SU-DHL-6 (cell line): ENCODE results near the gene KRTAP5-11.
"Not testable (repeated sequence)": the region's sequence is repeated elsewhere in the genome, so short reads cannot be mapped to it uniquely, and the experiment has no call there.

Source experiments
- EZH2phosphoT487 ChIP-seq: fragments of 200-600 bp; sonication (generic), shearing (Covaris generic); conservative IDR thresholded peaks from 2 replicates; pipeline ENCODE4 v1.6.1; 2018; ENCODE audit warnings: mild to moderate bottlenecking, antibody characterized with exemption, low read length, moderate library complexity, mixed read lengths
- TF ChIP-seq, protein P1 (sequence below): fragments of 200-600 bp; sonication (generic); IDR thresholded peaks from one replicate; pipeline ENCODE4 v1.5.1; 2017; ENCODE audit warnings: antibody characterized with exemption, mild to moderate bottlenecking, low read length, moderate library complexity; ENCODE audit not compliant: insufficient read depth, poor library complexity, severe bottlenecking

- TF ChIP-seq, protein P1, sequence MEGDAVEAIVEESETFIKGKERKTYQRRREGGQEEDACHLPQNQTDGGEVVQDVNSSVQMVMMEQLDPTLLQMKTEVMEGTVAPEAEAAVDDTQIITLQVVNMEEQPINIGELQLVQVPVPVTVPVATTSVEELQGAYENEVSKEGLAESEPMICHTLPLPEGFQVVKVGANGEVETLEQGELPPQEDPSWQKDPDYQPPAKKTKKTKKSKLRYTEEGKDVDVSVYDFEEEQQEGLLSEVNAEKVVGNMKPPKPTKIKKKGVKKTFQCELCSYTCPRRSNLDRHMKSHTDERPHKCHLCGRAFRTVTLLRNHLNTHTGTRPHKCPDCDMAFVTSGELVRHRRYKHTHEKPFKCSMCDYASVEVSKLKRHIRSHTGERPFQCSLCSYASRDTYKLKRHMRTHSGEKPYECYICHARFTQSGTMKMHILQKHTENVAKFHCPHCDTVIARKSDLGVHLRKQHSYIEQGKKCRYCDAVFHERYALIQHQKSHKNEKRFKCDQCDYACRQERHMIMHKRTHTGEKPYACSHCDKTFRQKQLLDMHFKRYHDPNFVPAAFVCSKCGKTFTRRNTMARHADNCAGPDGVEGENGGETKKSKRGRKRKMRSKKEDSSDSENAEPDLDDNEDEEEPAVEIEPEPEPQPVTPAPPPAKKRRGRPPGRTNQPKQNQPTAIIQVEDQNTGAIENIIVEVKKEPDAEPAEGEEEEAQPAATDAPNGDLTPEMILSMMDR, result not testable (repeated sequence)
- not testable (repeated sequence) for TF ChIP-seq EZH2phosphoT487
Observed at GRCh38 chr11:71537977-71538665, 44.6 kb downstream of the KRTAP5-11 start, which contains the start of gene KRTAP5-8.
